Muscle layer of colon (tissue), 2 donors: ENCODE measurements around the gene ARPC2.

ENCODE experiments used
- H3K27ac ChIP-seq: one replicate; pipeline ENCODE4 v1.7.0; 2013; ENCODE audit warnings: low read depth, mild to moderate bottlenecking, low read length, moderate library complexity
- H3K27me3 ChIP-seq, 2 donors: one replicate each; pipeline ENCODE4 v1.7.0; 2013; ENCODE audit warnings: low read length in 2 of 2, mild to moderate bottlenecking in 2 of 2; ENCODE audit not compliant: insufficient read depth in 2 of 2, control insufficient read depth in 1 of 2
- H3K36me3 ChIP-seq: one replicate; pipeline ENCODE4 v1.7.0; 2013; ENCODE audit warnings: mild to moderate bottlenecking, low read length; ENCODE audit not compliant: insufficient read depth
- H3K4me1 ChIP-seq: one replicate; pipeline ENCODE4 v1.7.0; 2013; ENCODE audit warnings: mild to moderate bottlenecking, low read length; ENCODE audit not compliant: insufficient read depth
- H3K4me3 ChIP-seq, 2 donors: one replicate each; pipeline ENCODE4 v1.7.0; 2013; ENCODE audit warnings: low read length in 2 of 2, low read depth in 1 of 2, mild to moderate bottlenecking in 1 of 2, moderate library complexity in 1 of 2
- H3K9ac ChIP-seq: one replicate; pipeline ENCODE4 v1.7.0; 2013; ENCODE audit warnings: low read length
- H3K9me3 ChIP-seq: one replicate; pipeline ENCODE4 v1.7.0; 2013; ENCODE audit warnings: mild to moderate bottlenecking, low read length
- donor health status: abdominal sarcoma.
- donor health status: Adenocarcinoma of cecum.

Gene ARPC2

DNA sequence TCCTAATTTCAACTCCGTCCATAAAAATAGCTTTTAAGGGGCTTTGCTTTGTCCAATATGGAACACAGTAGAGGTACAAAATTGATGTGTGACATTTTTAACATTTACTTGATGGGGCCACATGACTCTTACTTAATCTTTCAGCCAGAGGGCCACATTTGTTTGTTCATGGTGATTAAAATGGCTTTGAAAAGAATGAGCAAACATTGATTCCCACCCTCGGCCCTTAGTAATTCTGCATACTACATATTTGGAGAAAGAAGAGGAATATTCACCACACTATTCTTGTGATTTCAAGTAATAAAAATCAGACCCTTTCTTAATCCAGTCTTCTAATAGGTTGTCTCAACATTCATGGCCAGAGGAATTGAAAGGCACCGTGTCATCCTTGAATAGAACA lies 17.5 kb downstream of the ARPC2 start:
- no peak overlapping the region for H3K27ac ChIP-seq
- no peak overlapping the region for H3K9ac ChIP-seq

DNA sequence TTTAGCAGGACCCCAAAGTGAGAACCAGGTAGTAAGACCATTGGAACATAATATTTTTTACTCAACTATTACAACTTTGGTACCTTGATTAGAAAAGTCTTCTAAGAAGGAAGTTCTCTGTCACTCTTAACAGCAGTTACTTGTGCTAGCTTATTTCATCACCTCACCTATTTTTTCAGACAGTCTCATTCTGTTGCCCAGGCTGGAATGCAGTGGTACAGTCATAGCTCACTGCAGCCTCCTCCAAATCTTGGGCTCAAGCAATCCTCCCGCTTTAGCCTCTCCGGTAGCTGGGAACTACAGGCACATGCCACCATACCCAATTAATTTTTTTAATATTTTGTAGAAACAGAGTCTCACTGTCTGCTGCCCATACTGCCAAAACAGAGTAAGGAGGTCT lies 18.0 kb downstream of the ARPC2 start:
- Histone ChIP-seq H3K9ac (no peak overlapping the region), H3K36me3 (peaks cover 62% of the 10 kb centered on the region), H3K4me3 (no peak overlapping the region), H3K27ac (no peak overlapping the region), H3K27me3 (no peaks in the 10 kb centered on the region), H3K4me1 (peaks cover 17% of the 10 kb centered on the region), H3K9me3 (no peaks in the 10 kb centered on the region)

More for the DNA sequence above, 17.5 kb downstream of the ARPC2 start:
- Histone ChIP-seq H3K27me3 (no peaks in the 10 kb centered on the region), H3K4me1 (peaks cover 20% of the 10 kb centered on the region), H3K4me3 (no peak overlapping the region), H3K36me3 (peaks cover 61% of the 10 kb centered on the region), H3K9me3 (no peaks in the 10 kb centered on the region)

DNA sequence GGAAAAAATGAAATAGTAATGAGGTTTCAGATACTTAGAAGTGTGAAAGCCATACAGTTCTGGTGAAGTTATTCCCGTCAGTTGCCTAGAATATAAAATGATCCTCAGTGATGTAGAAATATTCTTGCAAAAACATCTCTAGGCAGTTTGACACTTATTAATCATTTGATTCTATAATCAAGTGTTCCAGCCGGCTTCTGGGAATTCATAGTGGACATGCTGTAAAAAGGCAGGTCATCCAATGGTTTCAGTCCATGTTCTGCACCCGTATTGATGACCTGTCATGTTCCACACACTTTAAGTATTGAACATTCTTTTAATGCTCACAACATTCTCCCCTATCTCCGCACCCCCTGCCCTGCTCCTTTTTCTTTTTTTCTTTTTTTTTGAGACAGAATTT lies 19.8 kb downstream of the ARPC2 start:
- peaks cover 5% of the 10 kb centered on the region for H3K4me1 ChIP-seq
- peaks cover 60% of the 10 kb centered on the region for H3K36me3 ChIP-seq
- H3K9ac ChIP-seq = no peak overlapping the region
- no peak overlapping the region for H3K27ac ChIP-seq
- no peak overlapping the region for H3K4me3 ChIP-seq
- no peaks in the 10 kb centered on the region for H3K9me3 ChIP-seq
- no peaks in the 10 kb centered on the region for H3K27me3 ChIP-seq

- Histone ChIP-seq H3K36me3 (peaks cover 79% of the 10 kb centered on the region), H3K27me3 (no peaks in the 10 kb centered on the region), H3K4me1 (peaks cover 7% of the 10 kb centered on the region), H3K9me3 (no peaks in the 10 kb centered on the region), H3K9ac (no peak overlapping the region), H3K4me3 (no peak overlapping the region), H3K27ac (no peak overlapping the region)
Measured at GRCh38 chr2:218238887-218239286, 21.9 kb downstream of the ARPC2 start.

GRCh38 chr2:218244204-218244603 lies 27.2 kb downstream of the ARPC2 start:
- no peak overlapping the region for H3K9ac ChIP-seq
- H3K36me3 ChIP-seq = peaks cover 89% of the 10 kb centered on the region
- peaks cover 18% of the 10 kb centered on the region for H3K4me1 ChIP-seq
- no peaks in the 10 kb centered on the region for H3K9me3 ChIP-seq
- H3K4me3 ChIP-seq = no peak overlapping the region
- no peaks in the 10 kb centered on the region for H3K27me3 ChIP-seq
- no peak overlapping the region for H3K27ac ChIP-seq

GRCh38 chr2:218244665-218245064 lies 27.7 kb downstream of the ARPC2 start:
- Histone ChIP-seq H3K9ac (no peak overlapping the region), H3K4me1 (peaks cover 18% of the 10 kb centered on the region), H3K27ac (no peak overlapping the region), H3K27me3 (no peaks in the 10 kb centered on the region), H3K4me3 (no peak overlapping the region), H3K36me3 (peaks cover 89% of the 10 kb centered on the region), H3K9me3 (no peaks in the 10 kb centered on the region)

DNA sequence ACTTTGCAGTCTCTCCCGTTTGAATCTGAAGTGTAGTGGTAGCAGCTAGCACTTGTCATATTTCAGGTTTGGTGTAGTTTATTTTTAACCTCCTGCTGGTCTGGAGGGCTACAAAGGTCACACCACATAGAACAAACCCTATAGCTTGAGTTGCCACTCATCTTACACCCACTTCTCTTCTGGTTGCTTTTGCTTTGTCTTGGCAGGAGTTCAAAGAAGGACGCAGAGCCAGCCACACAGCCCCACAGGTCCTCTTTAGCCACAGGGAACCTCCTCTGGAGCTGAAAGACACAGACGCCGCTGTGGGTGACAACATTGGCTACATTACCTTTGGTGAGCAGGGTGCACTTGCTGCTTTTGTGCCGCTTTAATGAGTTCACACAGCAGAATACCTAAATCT lies 28.2 kb downstream of the ARPC2 start:
- Histone ChIP-seq H3K9ac (no peak overlapping the region), H3K9me3 (no peaks in the 10 kb centered on the region), H3K27me3 (no peaks in the 10 kb centered on the region), H3K27ac (no peak overlapping the region), H3K4me3 (no peak overlapping the region), H3K4me1 (peaks cover 18% of the 10 kb centered on the region), H3K36me3 (peaks cover 89% of the 10 kb centered on the region)

- Histone ChIP-seq H3K4me3 (no peak overlapping the region), H3K27me3 (no peaks in the 10 kb centered on the region), H3K9me3 (no peaks in the 10 kb centered on the region), H3K36me3 (peaks cover 93% of the 10 kb centered on the region), H3K4me1 (peaks cover 3% of the 10 kb centered on the region), H3K27ac (no peak overlapping the region), H3K9ac (no peak overlapping the region)
Measured at GRCh38 chr2:218249691-218250090, 32.7 kb downstream of the ARPC2 start.

DNA sequence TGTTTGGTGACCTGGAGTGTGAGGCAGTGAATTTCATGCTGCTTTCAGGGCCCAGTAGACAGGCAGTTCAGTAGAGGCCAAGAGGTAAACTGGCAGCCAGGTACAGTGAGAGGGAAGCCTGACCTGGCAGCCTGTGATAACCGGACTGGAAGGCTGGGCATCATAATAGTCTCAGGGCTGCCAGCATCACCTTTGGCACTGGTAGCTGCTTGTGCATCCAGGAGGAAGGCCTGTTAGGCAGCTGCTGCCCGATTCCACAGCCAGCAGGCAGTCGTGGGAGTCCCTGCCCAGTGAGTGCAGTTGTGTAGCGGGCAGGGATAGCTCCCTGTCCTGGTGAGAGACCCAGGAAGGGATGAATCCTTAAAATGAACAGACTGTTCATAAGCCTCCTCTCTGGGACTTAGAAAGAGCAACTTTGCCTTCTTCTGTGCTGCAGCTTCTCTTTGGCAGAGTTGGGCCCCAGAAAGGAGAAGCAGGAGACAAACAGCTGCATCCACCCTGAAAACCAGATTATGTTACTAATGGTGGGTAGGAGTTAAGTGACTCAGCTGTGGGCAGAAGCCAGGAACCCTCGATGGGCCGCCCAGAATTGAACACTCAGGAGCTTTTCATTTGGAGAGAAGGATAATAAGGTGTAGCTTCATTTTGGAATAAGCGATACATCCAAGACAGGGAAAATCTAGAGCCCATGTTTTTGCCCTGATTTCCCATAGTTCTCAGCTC lies 35.7 kb downstream of the ARPC2 start:
- Histone ChIP-seq H3K9me3 (no peaks in the 10 kb centered on the region), H3K27me3 (no peaks in the 10 kb centered on the region), H3K4me1 (no peaks in the 10 kb centered on the region), H3K36me3 (peaks cover 84% of the 10 kb centered on the region), H3K9ac (no peak overlapping the region), H3K4me3 (no peak overlapping the region), H3K27ac (no peak overlapping the region)

DNA sequence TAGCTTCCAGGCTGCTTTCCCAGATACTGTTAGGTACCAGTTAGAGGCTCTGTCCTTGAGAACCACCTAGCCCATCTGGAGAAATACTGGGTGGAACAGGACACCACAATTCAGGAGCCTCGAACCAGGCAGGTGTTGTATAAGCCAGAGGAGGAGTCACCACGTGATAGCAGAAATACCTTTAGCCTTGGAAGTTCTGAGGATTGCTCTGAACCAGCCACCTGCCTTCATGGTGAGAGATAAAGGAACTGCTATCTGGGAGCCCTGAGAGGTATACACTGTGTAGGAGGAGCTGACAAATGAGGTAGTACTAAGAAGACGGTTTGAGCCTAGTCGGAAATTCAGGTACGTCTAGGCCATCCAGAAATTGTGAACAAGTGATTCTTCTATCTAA lies 36.2 kb downstream of the ARPC2 start:
- no peak overlapping the region for H3K4me3 ChIP-seq
- H3K27ac ChIP-seq = no peak overlapping the region
- H3K36me3 ChIP-seq = peaks cover 79% of the 10 kb centered on the region
- H3K4me1 ChIP-seq = peaks cover under 1% of the 10 kb centered on the region
- H3K9me3 ChIP-seq = no peaks in the 10 kb centered on the region
- no peaks in the 10 kb centered on the region for H3K27me3 ChIP-seq
- no peak overlapping the region for H3K9ac ChIP-seq

DNA sequence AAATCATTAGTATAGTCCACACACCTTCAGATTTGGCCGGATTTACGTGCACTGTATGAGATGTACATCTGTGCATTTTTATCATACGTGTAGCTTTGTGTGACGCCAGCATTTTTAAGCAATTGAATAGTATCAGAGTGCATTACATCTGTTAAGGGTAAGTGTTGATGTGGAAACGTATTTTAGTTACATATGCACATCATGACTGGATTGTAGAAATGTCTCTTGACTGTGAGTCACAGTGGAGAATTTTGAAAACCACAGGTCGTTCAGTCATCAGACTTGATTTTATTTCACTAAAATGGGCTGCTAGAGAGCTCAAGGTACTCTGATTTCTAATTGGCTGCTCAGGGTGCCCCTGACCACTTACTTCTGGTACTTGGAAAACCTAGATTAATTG lies 38.5 kb downstream of the ARPC2 start:
- Histone ChIP-seq H3K4me3 (no peak overlapping the region), H3K4me1 (peaks cover 21% of the 10 kb centered on the region), H3K9ac (no peak overlapping the region), H3K27me3 (no peaks in the 10 kb centered on the region), H3K9me3 (no peaks in the 10 kb centered on the region), H3K27ac (no peak overlapping the region), H3K36me3 (peaks cover 58% of the 10 kb centered on the region)

GRCh38 chr2:218256612-218257350 lies 39.8 kb downstream of the ARPC2 start:
- Histone ChIP-seq H3K9me3 (no peaks in the 10 kb centered on the region), H3K36me3 (peaks cover 45% of the 10 kb centered on the region), H3K4me1 (peaks cover 35% of the 10 kb centered on the region), H3K27ac (no peak overlapping the region), H3K27me3 (no peaks in the 10 kb centered on the region), H3K4me3 (no peak overlapping the region), H3K9ac (no peak overlapping the region)
